Measurements from ENCODE around the gene CCDC9.

The CCDC9 gene

GRCh38 chr19:47302249-47302648 is 45.9 kb downstream of the CCDC9 start:
- no peak for DNase-seq

GRCh38 chr19:47303966-47304365 is 47.6 kb downstream of the CCDC9 start:
- no peak for DNase-seq

GRCh38 chr19:47305309-47305751 is 49.0 kb downstream of the CCDC9 start:
- peak; percentile 13 for DNase-seq

GRCh38 chr19:47306303-47306702 is 50.0 kb downstream of the CCDC9 start:
- no peak for DNase-seq

GRCh38 chr19:47309038-47309437 is 52.7 kb downstream of the CCDC9 start:
- DNase-seq: no peak

DNA sequence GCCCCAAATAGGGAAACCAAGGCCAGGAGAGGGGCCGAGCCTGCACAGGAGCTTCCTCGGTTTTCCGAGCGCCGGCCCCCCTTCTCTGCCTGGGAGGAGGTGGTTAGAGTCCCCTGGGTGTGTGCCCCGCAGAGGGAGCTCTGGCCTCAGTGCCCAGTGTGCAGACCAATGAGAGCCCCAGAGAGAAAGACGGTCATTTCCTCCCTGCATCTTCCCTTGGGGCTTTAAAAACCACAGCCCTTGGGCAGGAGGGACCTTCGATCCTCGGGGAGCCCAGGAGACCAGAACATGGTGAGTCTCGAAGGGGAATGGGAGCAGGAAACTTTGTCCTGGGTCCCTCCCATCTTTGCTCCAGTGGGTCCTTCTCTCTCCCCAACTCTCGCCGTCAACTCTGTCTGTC is 53.3 kb downstream of the CCDC9 start, which contains the start of gene C5AR1:
Gene C5AR1 (plus strand): TSS at position 254 of the 400 bp plus-strand sequence. CDS start 35 bp downstream, at position 289.
- DNase-seq: no peak

DNA sequence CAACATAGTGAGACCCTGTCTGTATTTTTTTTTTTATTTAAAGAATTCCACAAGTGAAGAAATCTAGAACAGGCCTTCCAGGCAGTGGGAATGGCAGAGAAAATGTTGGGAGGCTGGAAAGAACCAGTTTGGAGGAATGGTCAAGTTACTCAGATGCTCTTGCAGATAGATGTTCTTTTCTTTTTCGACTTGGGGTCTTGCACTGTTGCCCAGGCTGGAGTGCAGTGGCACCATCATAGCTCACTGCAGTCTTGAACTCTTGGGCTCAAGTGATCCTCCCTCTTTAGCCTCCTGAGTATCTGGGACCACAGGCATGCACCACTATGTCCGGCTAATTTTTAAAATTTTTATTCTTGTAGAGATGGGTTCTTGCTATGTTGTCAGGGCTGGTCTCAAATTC is 54.0 kb downstream of the CCDC9 start:
- no peak for DNase-seq

DNA sequence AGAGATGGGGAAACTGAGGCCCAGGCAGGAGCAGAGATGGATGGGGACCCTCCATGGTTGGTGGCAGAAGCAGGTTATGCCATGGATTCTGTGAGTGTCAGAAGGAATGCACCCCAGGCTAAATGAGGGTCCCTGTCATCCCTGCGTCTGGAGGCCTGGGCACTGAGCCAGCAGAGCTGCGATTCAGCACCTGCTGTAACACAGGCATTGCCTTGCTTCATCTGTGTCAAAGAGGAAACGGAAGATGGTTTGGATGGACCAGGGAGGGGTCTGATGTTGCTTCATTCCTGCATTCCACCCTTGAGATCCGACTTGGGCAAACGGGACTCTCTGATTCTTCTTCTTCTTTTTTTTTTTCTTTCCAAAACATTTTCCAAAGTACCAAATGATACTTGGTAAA is 54.5 kb downstream of the CCDC9 start:
- no peak for DNase-seq

- no peak for DNase-seq
Observed at GRCh38 chr19:47312366-47313006, 56.2 kb downstream of the CCDC9 start.

DNA sequence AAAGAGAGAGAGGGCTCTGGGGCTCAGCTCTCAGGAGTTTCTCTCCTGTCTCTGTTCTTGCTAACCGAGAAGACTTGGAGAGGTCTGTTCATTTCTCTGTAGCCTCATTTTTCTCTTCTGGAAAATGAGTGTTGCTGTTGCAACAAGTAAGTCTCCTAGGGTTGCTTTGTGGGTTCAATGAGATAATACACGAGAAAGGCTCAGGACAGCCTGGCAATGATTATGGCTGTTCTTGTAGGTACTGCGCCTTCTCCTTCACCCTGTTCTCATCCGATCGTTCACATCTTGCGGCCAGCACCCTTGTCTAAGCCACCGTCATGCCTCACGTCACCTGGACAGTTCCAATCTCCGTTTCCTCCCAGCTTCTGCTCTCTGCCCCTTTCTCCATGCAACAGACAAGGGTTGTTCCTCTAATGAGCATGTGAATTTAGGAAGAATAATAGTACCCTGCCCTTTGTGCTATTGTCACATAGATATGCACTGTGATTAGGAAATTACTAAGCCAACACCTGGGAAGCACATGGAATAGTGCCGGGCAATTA is 57.5 kb downstream of the CCDC9 start:
- DNase-seq: no peak

GRCh38 chr19:47315125-47315821 is 58.9 kb downstream of the CCDC9 start:
- peak; percentile 22 for DNase-seq

DNA sequence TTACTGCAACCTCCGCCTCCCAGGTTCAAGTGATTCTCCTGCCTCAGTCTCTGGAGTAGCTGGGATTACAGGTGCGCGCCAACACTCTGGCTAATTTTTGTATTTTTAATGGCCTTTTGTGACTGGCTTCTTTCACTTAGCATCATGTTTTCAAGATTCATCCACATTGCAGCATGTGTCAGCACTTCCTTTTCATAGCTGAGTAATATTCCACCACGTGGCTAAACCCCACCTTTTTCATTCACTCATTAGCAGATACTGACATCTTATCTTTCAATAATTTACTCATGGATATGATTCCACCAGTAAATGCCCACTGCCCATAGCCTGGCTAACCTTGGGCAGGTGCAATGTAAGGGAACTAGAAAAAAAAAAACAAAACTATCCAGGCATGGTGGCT is 60.2 kb downstream of the CCDC9 start:
- DNase-seq: no peak

- no peak for DNase-seq
Observed at GRCh38 chr19:47319923-47320871, 63.9 kb downstream of the CCDC9 start.
